HepG2 (cell line): ENCODE data around the gene ADARB2. TPM values are rescaled to one million over a fixed set of nuclear protein-coding genes. Genes with fewer than 3 reads are reported as not detected.

Source experiments
- AFF4 ChIP-seq: sonication (generic); formaldehyde crosslinking; IDR thresholded peaks from 2 replicates; pipeline ENCODE4 v1.4.0; 2020; ENCODE audit warnings: missing genetic modification reagents
- ATF3 ChIP-seq: sonication (generic); formaldehyde crosslinking; IDR thresholded peaks from 2 replicates; pipeline ENCODE4 v1.4.0; 2020; ENCODE audit warnings: missing genetic modification reagents
- HNF1B ChIP-seq: sonication (generic); formaldehyde crosslinking; IDR thresholded peaks from 2 replicates; pipeline ENCODE4 v1.5.1; 2020; ENCODE audit warnings: mild to moderate bottlenecking, moderate library complexity, missing genetic modification reagents
- KLF13 ChIP-seq: sonication (generic); formaldehyde crosslinking; IDR thresholded peaks from 2 replicates; pipeline ENCODE4 v1.4.0; 2020; ENCODE audit warnings: mild to moderate bottlenecking, missing genetic modification reagents
- RFX3 ChIP-seq: IDR thresholded peaks from 2 replicates; pipeline ENCODE4 v1.6.1; 2016; ENCODE audit warnings: missing biosample characterization, missing genetic modification reagents
- SMAD1 ChIP-seq: sonication (generic); formaldehyde crosslinking; IDR thresholded peaks from 2 replicates; pipeline ENCODE4 v1.4.0; 2020; ENCODE audit warnings: missing genetic modification reagents, low read depth, mild to moderate bottlenecking, borderline replicate concordance
- SNAPC2 ChIP-seq: sonication (generic); formaldehyde crosslinking; IDR thresholded peaks from 2 replicates; pipeline ENCODE4 v1.8.1; 2022; ENCODE audit warnings: mild to moderate bottlenecking, missing genetic modification reagents
- SP5 ChIP-seq: IDR thresholded peaks from 2 replicates; pipeline ENCODE4 v1.6.1; 2016; ENCODE audit warnings: low read depth, borderline replicate concordance
- ZNF329 ChIP-seq: sonication (generic); formaldehyde crosslinking; IDR thresholded peaks from 2 replicates; pipeline ENCODE4 v1.9.0; 2021; ENCODE audit warnings: low read depth, mild to moderate bottlenecking, missing genetic modification reagents
- ZNF737 ChIP-seq: sonication (generic); formaldehyde crosslinking; IDR thresholded peaks from 2 replicates; pipeline ENCODE4 v1.5.0; 2020; ENCODE audit warnings: missing genetic modification reagents, mild to moderate bottlenecking, borderline replicate concordance
- ZSCAN29 ChIP-seq: sonication (generic); formaldehyde crosslinking; conservative IDR thresholded peaks from 2 replicates; pipeline ENCODE4 v1.4.0; 2020; ENCODE audit warnings: mild to moderate bottlenecking, missing genetic modification reagents
- polyA plus RNA-seq, 8 experiments: library from polyadenylated mRNA; depleted of rRNA in 3 of 8; stranded (reverse) in 7 of 8; unstranded in 1 of 8; fragments of >200 nt; fragmentation: Illumina TruSeq in 4 of 8; extraction: Trizol in 4 of 8; gene quantifications; 2 replicates each; pipeline versions ENCODE4 v1.2.1 to v1.2.3, GENCODE V29; 2011 to 2016; ENCODE audit warnings: low read depth in 4 of 8, missing spikeins in 1 of 8, mixed read lengths in 1 of 8; ENCODE audit not compliant: insufficient read depth in 1 of 8
- total RNA-seq, 5 experiments: library from RNA; depleted of rRNA; stranded (reverse); fragments of >200 nt; fragmentation: Illumina TruSeq; extraction: Trizol; gene quantifications; 2 replicates each; pipeline ENCODE4 v1.2.3, GENCODE V29; 2016; ENCODE audit warnings: low read depth in 1 of 5

The ADARB2 gene
- total and polyA plus RNA-seq, 2 of the 13 experiments (the other 11 are each of a cell fraction or from before 2014, with no cell fraction given), result not detected

GRCh38 chr10:1744524-1744923 is 7.2 kb upstream of the ADARB2 start (continued):
- TF ChIP-seq AFF4 (CRISPR knock-in tag) (no peak), ATF3 (CRISPR knock-in tag) (no peak), SNAPC2 (no peak), SMAD1 (CRISPR knock-in tag) (no peak), SP5 (no peak), ZNF737 (CRISPR knock-in tag) (no peak), KLF13 (no peak), RFX3 (CRISPR knock-in tag) (no peak), ZNF329 (CRISPR knock-in tag) (no peak), ZSCAN29 (CRISPR knock-in tag) (no peak), HNF1B (CRISPR knock-in tag) (no peak)
